Suppressor macrophage treated with lipopolysaccharide for 4 hours (primary cell): Measurements from ENCODE around the gene SPRY2.
"Not testable (repeated sequence)": the region's sequence is repeated elsewhere in the genome, so short reads cannot be mapped to it uniquely, and the experiment has no call there.

ENCODE experiments used
- DNase-seq: peaks from one replicate; pipeline ENCODE4 v3.0.0-alpha.2; 2020

Gene SPRY2

GRCh38 chr13:80341101-80341755 lies at the start of gene SPRY2:
TSS of gene SPRY2 (minus strand) at chr13:80341126. CDS start at chr13:80337705, 3,421 bp downstream.
- peak; percentile 91 for DNase-seq

GRCh38 chr13:80390338-80390737 lies 49.4 kb upstream of the SPRY2 start:
- no peak for DNase-seq

- DNase-seq: no peak
Observed at GRCh38 chr13:80389073-80390038, 48.4 kb upstream of the SPRY2 start.

GRCh38 chr13:80388506-80388905 lies 47.6 kb upstream of the SPRY2 start:
- no peak for DNase-seq

GRCh38 chr13:80386592-80386991 lies 45.7 kb upstream of the SPRY2 start:
- no peak for DNase-seq

- DNase-seq: no peak
Observed at GRCh38 chr13:80386002-80386401, 45.1 kb upstream of the SPRY2 start.

- no peak for DNase-seq
Observed at GRCh38 chr13:80382576-80382975, 41.6 kb upstream of the SPRY2 start.

- no peak for DNase-seq
Observed at GRCh38 chr13:80379245-80379644, 38.3 kb upstream of the SPRY2 start.

- DNase-seq: no peak
Observed at GRCh38 chr13:80376554-80376953, 35.6 kb upstream of the SPRY2 start.

GRCh38 chr13:80374901-80375300 lies 34.0 kb upstream of the SPRY2 start:
- no peak for DNase-seq

GRCh38 chr13:80374444-80374843 lies 33.5 kb upstream of the SPRY2 start:
- no peak for DNase-seq

GRCh38 chr13:80371840-80372509 lies 31.0 kb upstream of the SPRY2 start:
- DNase-seq: no peak

GRCh38 chr13:80367473-80367872 lies 26.5 kb upstream of the SPRY2 start:
- DNase-seq: no peak

GRCh38 chr13:80363890-80364503 lies 23.1 kb upstream of the SPRY2 start:
- DNase-seq: peak; percentile 53

GRCh38 chr13:80362481-80362880 lies 21.6 kb upstream of the SPRY2 start:
- DNase-seq: no peak

- no peak for DNase-seq
Observed at GRCh38 chr13:80361883-80362327, 21.0 kb upstream of the SPRY2 start.

GRCh38 chr13:80361298-80361697 lies 20.4 kb upstream of the SPRY2 start:
- no peak for DNase-seq

- DNase-seq: no peak
Observed at GRCh38 chr13:80360453-80360800, 19.5 kb upstream of the SPRY2 start.

GRCh38 chr13:80359778-80360452 lies 19.0 kb upstream of the SPRY2 start:
- no peak for DNase-seq

GRCh38 chr13:80359414-80359777 lies 18.5 kb upstream of the SPRY2 start:
- no peak for DNase-seq

GRCh38 chr13:80355496-80356094 lies 14.7 kb upstream of the SPRY2 start:
- DNase-seq: not testable (repeated sequence)

- no peak for DNase-seq
Observed at GRCh38 chr13:80348750-80349149, 7.8 kb upstream of the SPRY2 start.
